Type B pancreatic cell (in vitro differentiated cells): ENCODE data around the gene SEPTIN5. TPM values are rescaled to one million over a fixed set of nuclear protein-coding genes. Genes with fewer than 3 reads are reported as not detected.

Source experiments
- DNase-seq: peaks from one replicate; pipeline ENCODE4 v3.0.0; 2021; ENCODE audit warnings: mixed read lengths; ENCODE audit not compliant: unreplicated experiment; ENCODE audit errors: extremely low spot score
- H3K27ac Mint-ChIP-seq: 2 replicates; pipeline ENCODE4 v1.8.0; 2021; ENCODE audit warnings: mild to moderate bottlenecking, mixed read lengths
- H3K27me3 Mint-ChIP-seq: 2 replicates; pipeline ENCODE4 v1.8.0; 2021; ENCODE audit warnings: mixed read lengths
- H3K36me3 Mint-ChIP-seq: 2 replicates; pipeline ENCODE4 v1.8.0; 2021; ENCODE audit warnings: mixed read lengths
- H3K4me1 Mint-ChIP-seq: one replicate; pipeline ENCODE4 v1.8.0; 2021; ENCODE audit warnings: mixed read lengths; ENCODE audit not compliant: unreplicated experiment
- H3K4me3 Mint-ChIP-seq: 2 replicates; pipeline ENCODE4 v1.8.0; 2021; ENCODE audit warnings: mild to moderate bottlenecking, mixed read lengths
- H3K9me3 Mint-ChIP-seq: 2 replicates; pipeline ENCODE4 v1.8.0; 2021; ENCODE audit warnings: mixed read lengths
- total RNA-seq: library from RNA; stranded (reverse); gene quantifications from 2 replicates; pipeline ENCODE4 v1.2.1, GENCODE V29; 2021; ENCODE audit warnings: low replicate concordance
- TF ChIP-seq, protein P1 (sequence below): fragments of 200-600 bp; sonication (generic); conservative IDR thresholded peaks from 2 replicates; pipeline ENCODE4 v1.5.0; 2021; ENCODE audit warnings: antibody characterized with exemption, mild to moderate bottlenecking

The SEPTIN5 gene
- total RNA-seq, 1 donor from 2014 or later, result 45.7 TPM

GRCh38 chr22:19720150-19720827 lies 6.0 kb downstream of the SEPTIN5 start:
- no peaks in the 10 kb centered on the region for H3K4me1 Mint-ChIP-seq
- no peaks in the 10 kb centered on the region for H3K9me3 Mint-ChIP-seq
- H3K27ac Mint-ChIP-seq, result no peak overlapping the region
- H3K36me3 Mint-ChIP-seq, result peaks cover 17% of the 10 kb centered on the region
- no peak for DNase-seq
- TF ChIP-seq, protein P1, sequence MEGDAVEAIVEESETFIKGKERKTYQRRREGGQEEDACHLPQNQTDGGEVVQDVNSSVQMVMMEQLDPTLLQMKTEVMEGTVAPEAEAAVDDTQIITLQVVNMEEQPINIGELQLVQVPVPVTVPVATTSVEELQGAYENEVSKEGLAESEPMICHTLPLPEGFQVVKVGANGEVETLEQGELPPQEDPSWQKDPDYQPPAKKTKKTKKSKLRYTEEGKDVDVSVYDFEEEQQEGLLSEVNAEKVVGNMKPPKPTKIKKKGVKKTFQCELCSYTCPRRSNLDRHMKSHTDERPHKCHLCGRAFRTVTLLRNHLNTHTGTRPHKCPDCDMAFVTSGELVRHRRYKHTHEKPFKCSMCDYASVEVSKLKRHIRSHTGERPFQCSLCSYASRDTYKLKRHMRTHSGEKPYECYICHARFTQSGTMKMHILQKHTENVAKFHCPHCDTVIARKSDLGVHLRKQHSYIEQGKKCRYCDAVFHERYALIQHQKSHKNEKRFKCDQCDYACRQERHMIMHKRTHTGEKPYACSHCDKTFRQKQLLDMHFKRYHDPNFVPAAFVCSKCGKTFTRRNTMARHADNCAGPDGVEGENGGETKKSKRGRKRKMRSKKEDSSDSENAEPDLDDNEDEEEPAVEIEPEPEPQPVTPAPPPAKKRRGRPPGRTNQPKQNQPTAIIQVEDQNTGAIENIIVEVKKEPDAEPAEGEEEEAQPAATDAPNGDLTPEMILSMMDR, result no peak
- H3K4me3 Mint-ChIP-seq, result peak overlapping the region; percentile 73
- H3K27me3 Mint-ChIP-seq, result peaks cover 54% of the 10 kb centered on the region

GRCh38 chr22:19720999-19721329 lies 6.7 kb downstream of the SEPTIN5 start:
- Mint-ChIP-seq H3K4me1 (no peaks in the 10 kb centered on the region), H3K27ac (no peak overlapping the region), H3K4me3 (peak overlapping the region; percentile 73), H3K36me3 (peaks cover 17% of the 10 kb centered on the region), H3K9me3 (no peaks in the 10 kb centered on the region), H3K27me3 (peaks cover 60% of the 10 kb centered on the region)
- DNase-seq, result no peak
- TF ChIP-seq, protein P1, result no peak

- TF ChIP-seq, protein P1, result no peak
- Mint-ChIP-seq H3K4me1 (no peaks in the 10 kb centered on the region), H3K27me3 (peaks cover 64% of the 10 kb centered on the region), H3K4me3 (peak overlapping the region; percentile 39), H3K27ac (no peak overlapping the region), H3K9me3 (no peaks in the 10 kb centered on the region), H3K36me3 (peaks cover 17% of the 10 kb centered on the region)
- no peak for DNase-seq
Measured at GRCh38 chr22:19721330-19722177, 7.3 kb downstream of the SEPTIN5 start.

GRCh38 chr22:19722178-19722981 lies 8.1 kb downstream of the SEPTIN5 start:
- Mint-ChIP-seq H3K4me3 (no peak overlapping the region), H3K4me1 (no peaks in the 10 kb centered on the region), H3K9me3 (no peaks in the 10 kb centered on the region), H3K27ac (no peak overlapping the region), H3K27me3 (peaks cover 72% of the 10 kb centered on the region), H3K36me3 (peaks cover 17% of the 10 kb centered on the region)
- DNase-seq, result no peak
- TF ChIP-seq, protein P1, result no peak

- TF ChIP-seq, protein P1, result no peak
- no peak for DNase-seq
- Mint-ChIP-seq H3K27me3 (peaks cover 74% of the 10 kb centered on the region), H3K36me3 (peaks cover 17% of the 10 kb centered on the region), H3K4me3 (peak overlapping the region; percentile 70), H3K4me1 (no peaks in the 10 kb centered on the region), H3K9me3 (no peaks in the 10 kb centered on the region), H3K27ac (no peak overlapping the region)
Measured at GRCh38 chr22:19722982-19723231, 8.6 kb downstream of the SEPTIN5 start.
